ENCODE data around the gene CFHR5. TPM values are rescaled to one million over a fixed set of nuclear protein-coding genes. Genes with fewer than 3 reads are reported as not detected.
A peak's percentile ranks its signal among the peaks of the same experiment; 100 is the strongest.

Gene CFHR5
- total and polyA plus RNA-seq, 2 donors (not counting 3 experiments of a cell fraction or from before 2014, with no cell fraction given) = not detected

GRCh38 chr1:197017558-197018146 lies 40.3 kb downstream of the CFHR5 start:
- no peaks in the 10 kb centered on the region for H3K9me1 ChIP-seq (replicated peaks; ENCODE audit: control insufficient read depth, extremely low read depth, insufficient read depth, low read length)
- no peaks in the 10 kb centered on the region for H3K27me3 ChIP-seq (ENCODE audit: control insufficient read depth in 2 of 2, insufficient read depth in 2 of 2, low read length in 2 of 2)
- no peak overlapping the region for H3K9ac ChIP-seq (replicated peaks; ENCODE audit: extremely low read depth, insufficient read depth, low read length)
- H3K79me2 ChIP-seq (ENCODE audit: control insufficient read depth, insufficient read depth, low read length) = no peaks in the 10 kb centered on the region
- peak overlapping the region; percentile 50 for H2AFZ ChIP-seq (ENCODE audit: low read depth, low read length)
- POLR2A ChIA-PET = no interaction called here
- DNase-seq (ENCODE audit: low read depth, low spot score) (peak; percentile 37), FAIRE-seq (no peak)
- CTCF ChIA-PET = no interaction called here
- no peak overlapping the region for H3K4me2 ChIP-seq (ENCODE audit: insufficient read depth, low read length)
- dilution Hi-C loops (cut with MboI; ENCODE audit: extremely low pct_ligation_motif_present, low sequenced_read_pairs) = no loop called here
- no peaks in the 10 kb centered on the region for H3K36me3 ChIP-seq (ENCODE audit: control insufficient read depth in 2 of 2, extremely low read depth in 1 of 2, insufficient read depth in 2 of 2, low read length in 2 of 2)
- TF ChIP-seq, protein P1, sequence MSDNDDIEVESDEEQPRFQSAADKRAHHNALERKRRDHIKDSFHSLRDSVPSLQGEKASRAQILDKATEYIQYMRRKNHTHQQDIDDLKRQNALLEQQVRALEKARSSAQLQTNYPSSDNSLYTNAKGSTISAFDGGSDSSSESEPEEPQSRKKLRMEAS (IDR thresholded peaks at IDR 0.05; ENCODE audit: insufficient read depth, insufficient read length) = no peak
- TF ChIP-seq MYC (IDR thresholded peaks at IDR 0.05; ENCODE audit: low read depth, low read length) = no peak
- no peak for TF ChIP-seq POLR2A (IDR thresholded peaks at IDR 0.05; ENCODE audit: low read depth, low read length)
- no peak for TF ChIP-seq GATA2 (IDR thresholded peaks at IDR 0.05; ENCODE audit: insufficient read depth, insufficient read length, low read depth, low read length)
- TF ChIP-seq CTCF (IDR thresholded peaks at IDR 0.05; ENCODE audit: extremely low read depth in 1 of 2, insufficient read depth in 1 of 2, low read depth in 1 of 2, low read length in 2 of 2) = no peak
- TF ChIP-seq EZH2 (IDR thresholded peaks at IDR 0.05; ENCODE audit: borderline replicate concordance, low read depth, low read length, severe bottlenecking) = no peak
- TF ChIP-seq POLR2AphosphoS5 (IDR thresholded peaks at IDR 0.05; ENCODE audit: insufficient read depth, low read depth, low read length) = no peak
- no peak for TF ChIP-seq FOS (IDR thresholded peaks at IDR 0.05; ENCODE audit: borderline replicate concordance, insufficient read depth, low read length)
- TF ChIP-seq JUN (IDR thresholded peaks at IDR 0.05; ENCODE audit: borderline replicate concordance, insufficient read depth, insufficient read length, low read depth) = no peak
- no peaks in the 10 kb centered on the region for H4K20me1 ChIP-seq (replicated peaks; ENCODE audit: control insufficient read depth, extremely low read depth, insufficient read depth, low read length)
- intact Hi-C loops (cut with micrococcal nuclease) = no loop called here
- no peaks in the 10 kb centered on the region for H3K9me3 ChIP-seq (replicated peaks; ENCODE audit: control insufficient read depth, insufficient read depth, low read length)
- no TSS peak for BruUV-seq (replicated peaks)
- no peak overlapping the region for H3K27ac ChIP-seq (ENCODE audit: insufficient read depth, low read depth, low read length)
- no peak overlapping the region for H3K4me3 ChIP-seq (replicated peaks in 1 of 3; ENCODE audit: insufficient read depth in 1 of 3, low read depth in 1 of 3, low read length in 3 of 3)
- no peaks in the 10 kb centered on the region for H3K4me1 ChIP-seq (ENCODE audit: control insufficient read depth, extremely low read depth, insufficient read depth, low read length)
